GM21723 (cell line): ENCODE data around the gene GOLGA6L7.
"Not testable (repeated sequence)": the region's sequence is repeated elsewhere in the genome, so short reads cannot be mapped to it uniquely, and the experiment has no call there.

ENCODE experiments used
- ATAC-seq: cut with Tn5 transposase; IDR thresholded peaks from one replicate; pipeline ENCODE4 v1.9.1; 2021; ENCODE audit warnings: mild to moderate bottlenecking, moderate library complexity; ENCODE audit not compliant: unreplicated experiment

Gene GOLGA6L7

DNA sequence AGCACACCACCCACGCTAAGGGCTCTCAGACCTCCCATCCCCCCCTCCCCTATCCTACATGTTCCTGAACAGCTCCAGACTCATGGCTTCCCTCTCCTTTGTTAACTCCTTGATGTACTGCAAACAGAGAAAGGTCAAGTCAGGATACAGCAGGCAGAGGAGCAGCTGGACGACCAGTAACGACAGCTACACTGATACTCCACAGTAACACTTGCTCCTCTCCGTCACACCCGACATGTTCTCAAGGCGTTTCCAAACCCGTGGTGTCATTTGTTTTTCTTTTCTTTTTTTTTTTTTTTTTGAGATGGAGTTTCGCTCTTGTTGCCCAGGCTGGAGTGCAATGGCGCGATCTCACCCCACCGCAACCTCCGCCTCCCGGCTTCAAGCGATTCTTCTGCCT, 4.3 kb downstream of the GOLGA6L7 start:
- ATAC-seq: not testable (repeated sequence)

DNA sequence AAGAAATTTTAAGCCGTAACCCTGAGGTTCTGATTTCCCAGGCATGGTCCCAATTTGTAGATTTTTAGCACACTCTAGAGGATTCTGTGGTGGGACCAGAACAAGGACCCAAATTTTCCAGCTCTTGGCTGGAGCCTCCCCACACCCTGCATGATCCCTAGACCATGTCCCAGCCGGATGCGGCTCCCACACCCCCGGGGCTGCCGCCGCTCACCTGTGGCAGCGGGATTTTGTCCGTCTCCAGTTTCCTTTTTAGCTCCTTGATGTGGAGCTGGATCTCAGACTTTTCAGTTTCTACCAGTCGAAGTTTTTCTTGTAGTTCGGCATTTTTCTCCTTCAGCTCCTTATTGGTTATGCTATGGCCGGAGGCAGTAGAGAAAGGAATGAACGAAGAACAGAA, 4.9 kb downstream of the GOLGA6L7 start:
- not testable (repeated sequence) for ATAC-seq

DNA sequence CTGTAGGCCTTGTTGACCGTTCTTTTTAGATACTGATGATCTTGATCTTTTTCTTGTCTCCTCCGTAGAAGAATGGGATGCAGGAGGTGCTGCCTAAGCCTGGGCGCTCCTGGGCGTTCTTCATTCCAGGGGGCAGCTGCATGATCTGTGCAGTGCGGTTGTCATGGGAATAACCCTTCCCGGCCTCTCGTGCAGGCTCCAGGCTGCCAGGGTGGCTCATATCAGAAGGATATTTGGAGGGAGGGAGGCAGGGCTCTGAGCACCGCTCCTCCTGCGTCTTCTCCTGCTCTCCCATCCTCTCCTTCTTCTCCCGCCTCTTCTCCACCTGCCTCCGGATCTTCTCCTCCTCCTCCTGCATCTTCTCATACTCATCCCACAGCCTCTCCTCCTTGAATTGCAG, 6.2 kb downstream of the GOLGA6L7 start:
- ATAC-seq: not testable (repeated sequence)

DNA sequence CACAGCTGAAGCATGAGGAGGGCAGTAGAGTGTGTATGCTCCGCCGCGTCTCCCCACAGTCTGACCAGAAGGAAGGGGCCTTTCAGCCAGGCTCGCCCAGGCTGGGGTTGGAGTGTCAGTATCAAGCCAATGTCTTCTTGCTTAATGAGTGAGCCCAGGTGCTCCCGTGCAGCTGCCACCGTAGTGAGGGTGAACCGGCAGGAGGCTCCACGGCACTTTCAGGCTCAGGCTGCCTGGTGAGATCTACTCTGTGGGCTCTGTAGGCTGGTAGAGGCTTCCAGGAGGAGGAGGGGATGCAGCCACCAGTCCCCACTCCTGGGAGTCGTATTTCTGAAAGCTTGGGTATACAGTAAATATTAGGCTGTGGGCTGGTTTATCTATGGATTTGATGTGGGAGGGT, 8.2 kb downstream of the GOLGA6L7 start:
- ATAC-seq: not testable (repeated sequence)

DNA sequence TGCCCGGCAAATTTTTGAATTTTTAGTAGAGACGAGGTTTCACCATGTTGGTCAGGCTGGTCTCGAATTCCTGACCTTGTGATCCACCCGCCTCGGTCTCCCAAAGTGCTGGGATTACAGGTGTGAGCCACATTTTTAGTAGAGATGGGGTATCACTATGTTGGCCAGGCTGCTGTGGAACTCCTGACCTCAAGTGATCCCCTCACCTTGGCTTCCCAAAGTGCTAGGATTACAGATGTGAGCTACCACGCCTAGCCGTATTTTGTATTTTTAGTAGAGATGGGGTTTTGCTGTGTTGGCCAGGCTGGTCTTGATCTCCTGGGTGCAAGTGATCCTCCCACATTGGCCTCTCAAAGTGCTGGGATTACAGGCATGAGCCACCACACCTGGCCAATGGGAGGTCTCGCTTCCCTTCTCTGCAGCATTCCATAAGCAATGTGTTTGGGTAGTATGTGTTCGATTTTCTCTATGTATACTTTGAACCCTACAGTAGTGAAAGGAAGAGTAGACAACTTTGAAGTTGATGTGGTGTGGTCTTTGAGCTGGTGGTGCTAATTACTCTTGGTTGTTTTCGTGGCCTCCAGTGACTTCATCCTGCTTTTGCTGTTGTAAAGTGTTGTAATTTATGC, 13.4 kb downstream of the GOLGA6L7 start:
- not testable (repeated sequence) for ATAC-seq

DNA sequence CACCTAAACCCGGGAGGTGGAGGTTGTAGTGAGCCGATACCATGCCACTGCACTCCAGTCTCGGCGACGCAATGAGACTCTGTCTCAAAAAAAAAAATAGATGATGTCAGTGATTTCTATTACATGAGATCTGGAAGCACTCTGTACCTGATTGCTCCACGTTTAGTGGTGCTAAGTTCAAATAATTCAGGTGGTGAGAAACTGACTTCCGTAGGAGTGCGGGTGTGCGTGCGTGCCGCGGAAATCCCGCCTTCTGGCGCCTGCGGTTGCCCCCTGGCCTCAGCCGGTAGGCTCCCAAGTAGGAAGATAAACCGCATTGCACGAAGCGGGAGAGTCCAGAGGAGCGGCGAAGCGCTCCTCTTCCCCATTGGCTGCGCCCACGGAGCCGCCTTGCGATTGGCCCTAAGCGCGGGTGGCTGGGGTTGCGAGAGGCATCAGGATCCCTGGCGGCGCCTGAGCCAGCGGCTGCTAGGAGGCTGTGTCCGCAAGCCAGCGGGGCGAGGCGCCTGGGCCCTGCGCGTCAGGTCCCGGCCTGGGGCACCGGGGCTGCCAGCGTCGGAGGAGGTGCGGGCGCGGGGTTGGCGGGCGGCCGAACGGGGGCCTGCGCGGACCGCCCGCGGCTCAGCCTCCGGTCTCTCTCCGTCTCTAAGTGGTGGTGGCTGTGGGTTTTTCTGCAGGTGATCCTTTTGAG, 16.4 kb downstream of the GOLGA6L7 start:
- not testable (repeated sequence) for ATAC-seq

DNA sequence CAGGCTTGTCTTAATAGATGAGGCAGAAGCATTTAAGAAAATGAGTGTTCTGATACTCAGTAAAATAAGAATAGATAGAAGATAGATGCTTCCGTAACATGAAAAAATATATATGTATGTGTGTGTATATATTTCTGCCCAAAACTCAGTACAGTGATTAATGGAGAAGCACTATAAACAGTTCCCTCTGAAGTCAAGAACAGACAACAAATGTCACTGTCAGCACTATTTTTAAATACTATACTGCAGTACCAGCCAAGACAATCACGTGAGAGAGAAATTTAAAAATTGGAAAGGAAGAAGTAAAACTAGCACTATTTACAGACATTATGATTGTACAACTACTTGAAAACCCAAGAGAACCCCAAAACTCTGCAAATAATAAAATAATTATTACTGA, 27.0 kb downstream of the GOLGA6L7 start:
- ATAC-seq: not testable (repeated sequence)

DNA sequence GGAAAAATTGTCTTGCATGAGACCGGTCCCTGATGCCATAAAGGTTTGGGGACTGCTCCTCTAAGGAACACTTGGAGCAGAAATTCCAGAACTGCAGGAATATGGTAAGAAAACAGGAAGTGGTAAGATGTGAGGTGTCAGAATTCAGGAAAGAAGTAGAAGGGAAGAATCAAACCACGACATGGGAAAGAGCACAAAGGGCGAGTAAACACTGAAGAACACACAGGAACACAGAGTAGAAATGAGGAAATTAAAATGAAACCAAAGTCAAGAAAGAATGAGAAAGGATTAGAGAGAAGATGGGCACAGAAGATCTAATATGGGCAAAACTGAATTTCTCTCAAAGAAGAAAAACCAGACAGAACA, 28.5 kb downstream of the GOLGA6L7 start:
- ATAC-seq: not testable (repeated sequence)

DNA sequence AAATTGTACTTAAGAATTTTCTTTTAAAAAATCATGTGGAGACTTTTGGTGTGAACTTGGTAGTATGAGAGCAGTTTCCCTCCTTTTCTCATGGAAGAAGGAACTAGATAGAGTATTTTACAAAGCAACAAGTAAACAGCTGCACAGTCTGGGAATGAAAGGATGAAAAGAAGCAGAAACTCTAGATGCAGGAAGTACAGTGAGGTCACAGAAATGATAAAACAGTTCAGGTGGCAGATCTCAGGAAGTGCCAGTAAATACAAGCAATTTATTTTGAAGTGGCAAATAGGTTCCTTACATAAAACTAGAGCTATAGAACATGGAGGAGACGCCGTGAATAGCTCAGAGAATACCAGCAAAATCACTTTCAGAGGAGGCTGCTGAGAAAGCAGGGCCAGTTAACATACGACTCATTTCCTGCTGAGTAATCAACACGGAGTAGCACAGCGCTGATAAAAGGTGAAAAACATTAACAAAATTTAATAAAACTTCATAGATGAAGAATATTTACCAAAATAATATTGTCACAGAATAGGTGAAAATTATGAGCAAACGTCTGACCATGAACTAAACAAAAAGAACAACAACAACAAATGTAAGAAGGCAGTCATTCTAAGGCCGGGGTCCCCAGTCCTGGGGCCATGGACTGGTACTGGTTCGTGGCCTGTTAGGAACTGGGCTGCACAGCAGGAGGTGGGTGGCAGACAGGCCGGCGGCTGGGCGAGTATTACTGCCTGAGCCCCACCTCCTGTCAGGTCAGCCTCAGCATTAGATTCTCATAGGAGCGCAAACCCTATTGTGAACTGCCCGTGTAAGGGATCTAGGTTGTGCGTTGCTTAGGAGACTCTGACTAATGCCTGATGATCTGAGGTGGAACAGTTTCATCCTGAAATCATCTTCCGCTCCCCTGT, 29.2 kb downstream of the GOLGA6L7 start:
- ATAC-seq: not testable (repeated sequence)

DNA sequence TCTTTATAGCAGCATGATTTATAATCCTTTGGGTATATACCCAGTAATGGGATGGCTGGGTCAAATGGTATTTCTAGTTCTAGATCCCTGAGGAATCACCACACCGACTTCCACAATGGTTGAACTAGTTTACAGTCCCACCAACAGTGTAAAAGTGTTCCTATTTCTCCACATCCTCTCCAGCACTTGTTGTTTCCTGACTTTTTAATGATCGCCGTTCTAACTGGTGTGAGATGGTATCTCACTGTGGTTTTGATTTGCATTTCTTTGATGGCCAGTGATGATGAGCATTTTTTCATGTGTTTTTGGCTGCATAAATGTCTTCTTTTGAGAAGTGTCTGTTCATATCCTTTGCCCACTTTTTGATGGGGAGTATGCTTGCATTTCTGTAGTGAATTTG, 30.3 kb downstream of the GOLGA6L7 start:
- ATAC-seq: not testable (repeated sequence)

DNA sequence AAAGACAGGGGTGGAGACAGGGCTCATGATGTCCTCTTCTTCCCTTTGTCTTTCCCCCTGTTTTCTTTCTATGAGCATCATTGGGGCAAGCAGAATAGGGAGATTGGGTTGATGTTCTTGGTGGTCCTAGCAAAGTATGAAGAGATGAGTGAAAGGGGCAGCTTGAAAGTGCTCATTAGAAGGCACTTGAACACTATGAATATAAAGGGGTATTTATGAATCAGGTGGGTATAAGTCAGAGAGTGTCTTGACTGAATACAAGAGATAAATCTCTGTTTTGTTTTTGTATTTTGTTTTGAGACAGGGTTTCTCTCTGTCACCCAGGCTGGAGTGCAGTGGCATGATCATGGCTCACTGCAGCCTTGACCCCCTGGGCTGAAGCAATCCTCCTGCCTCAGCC, 34.4 kb downstream of the GOLGA6L7 start:
- ATAC-seq: not testable (repeated sequence)

DNA sequence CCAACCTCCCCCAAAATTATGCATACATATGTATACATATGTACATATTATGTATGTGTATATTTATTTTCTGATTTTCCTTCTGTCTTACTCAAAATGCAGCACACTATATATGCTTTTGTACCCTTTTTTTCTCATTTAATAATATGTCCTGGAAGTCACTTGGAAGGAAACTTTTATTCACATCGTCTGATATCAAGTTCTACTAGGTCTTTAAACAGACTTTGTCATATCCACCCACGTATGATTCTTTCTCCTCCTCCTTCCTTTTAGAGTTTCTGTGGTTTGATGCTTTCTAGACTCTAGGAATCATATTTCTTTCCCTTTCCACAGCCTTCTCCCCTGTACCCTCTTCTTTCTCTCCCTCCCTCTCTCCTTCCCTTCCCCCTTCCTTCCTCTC, 35.1 kb downstream of the GOLGA6L7 start:
- ATAC-seq: not testable (repeated sequence)

DNA sequence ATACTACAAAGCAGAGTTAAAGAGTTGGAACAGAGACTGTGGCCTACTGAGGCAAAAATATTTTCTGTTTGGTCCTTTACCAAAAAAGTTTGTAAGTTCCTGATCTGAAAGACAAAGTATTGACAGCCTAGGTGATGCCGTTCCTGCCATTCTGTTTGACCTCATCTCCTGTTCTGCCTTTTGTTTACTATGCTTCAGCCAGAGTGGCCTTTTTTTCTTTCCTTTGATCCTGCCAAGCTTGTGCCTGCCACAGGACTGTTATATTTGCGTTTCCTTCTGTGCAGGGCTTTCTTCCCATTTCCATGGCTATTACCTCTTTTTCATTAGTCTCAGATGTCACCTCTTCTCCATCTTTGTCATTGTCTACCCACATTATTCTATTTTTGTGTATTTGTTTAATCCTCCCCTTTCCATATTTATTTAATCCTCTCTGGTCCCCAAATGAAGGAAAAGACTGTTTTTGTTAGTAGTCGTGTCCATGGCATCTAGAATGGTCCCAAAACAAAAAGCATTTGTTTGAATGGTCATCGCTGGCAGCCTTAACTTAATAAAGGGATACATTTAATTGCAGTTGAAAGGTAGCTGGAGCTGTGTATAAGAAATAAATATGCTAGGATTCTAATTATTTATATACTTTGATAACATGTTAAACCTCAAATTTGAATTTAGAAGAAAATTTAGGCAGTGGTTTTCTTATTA, 36.4 kb downstream of the GOLGA6L7 start:
- not testable (repeated sequence) for ATAC-seq

DNA sequence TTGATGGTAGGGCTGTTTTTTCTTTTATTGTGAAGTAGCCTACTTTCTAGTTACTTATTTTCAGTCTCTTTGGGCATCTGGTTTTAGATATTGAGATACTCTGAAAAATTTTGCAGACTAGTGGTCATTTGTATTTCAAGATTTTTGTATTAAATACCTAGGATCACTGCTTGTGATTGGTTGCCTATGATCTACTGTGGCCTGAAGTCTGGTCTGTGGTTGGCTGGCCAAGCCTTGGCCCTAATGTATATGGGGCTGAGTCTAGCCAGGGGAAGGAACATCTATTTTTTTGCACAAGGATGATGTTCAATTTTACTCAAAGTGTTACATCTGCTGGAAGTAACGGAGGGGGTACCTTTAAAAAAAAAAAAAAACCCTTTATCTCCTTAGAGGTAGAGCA, 38.0 kb downstream of the GOLGA6L7 start:
- not testable (repeated sequence) for ATAC-seq

DNA sequence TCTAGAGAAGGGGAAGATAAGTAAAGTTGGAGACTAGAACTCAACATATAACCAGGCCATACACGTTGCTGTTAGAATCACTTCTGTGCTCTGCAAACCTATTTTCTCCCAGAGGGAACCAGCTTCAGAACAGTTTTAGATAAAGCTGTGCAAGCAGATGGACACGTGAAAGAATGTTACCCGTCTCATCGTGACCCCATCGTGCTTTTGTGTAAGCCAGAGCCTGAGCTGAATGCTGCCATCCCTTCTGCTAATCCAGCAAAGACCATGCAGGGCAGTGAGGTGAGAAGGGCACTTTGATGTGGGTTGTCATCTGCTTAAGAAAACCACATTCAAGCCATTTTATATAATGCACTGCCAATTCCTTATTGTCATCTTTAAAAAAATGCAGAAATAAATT, 40.3 kb downstream of the GOLGA6L7 start:
- ATAC-seq: not testable (repeated sequence)

DNA sequence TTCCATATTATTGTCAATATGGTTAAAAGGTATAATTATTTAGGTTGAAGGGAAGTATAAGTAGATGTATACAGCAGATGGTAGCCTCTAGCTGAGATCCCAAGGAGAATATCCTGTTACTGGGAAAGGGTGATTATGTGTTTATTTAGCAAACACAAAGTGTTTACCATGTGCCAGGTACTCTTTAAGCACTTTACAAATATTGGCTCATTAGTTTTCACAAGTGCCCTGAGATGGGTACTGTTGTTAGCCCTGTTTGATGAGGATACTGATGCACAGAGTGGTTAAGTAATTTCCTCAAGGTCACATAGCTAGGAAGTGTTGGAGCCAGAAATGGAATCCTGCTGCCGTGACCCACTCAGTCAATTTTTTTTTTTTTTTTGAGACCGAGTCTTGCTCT, 48.1 kb downstream of the GOLGA6L7 start:
- not testable (repeated sequence) for ATAC-seq

DNA sequence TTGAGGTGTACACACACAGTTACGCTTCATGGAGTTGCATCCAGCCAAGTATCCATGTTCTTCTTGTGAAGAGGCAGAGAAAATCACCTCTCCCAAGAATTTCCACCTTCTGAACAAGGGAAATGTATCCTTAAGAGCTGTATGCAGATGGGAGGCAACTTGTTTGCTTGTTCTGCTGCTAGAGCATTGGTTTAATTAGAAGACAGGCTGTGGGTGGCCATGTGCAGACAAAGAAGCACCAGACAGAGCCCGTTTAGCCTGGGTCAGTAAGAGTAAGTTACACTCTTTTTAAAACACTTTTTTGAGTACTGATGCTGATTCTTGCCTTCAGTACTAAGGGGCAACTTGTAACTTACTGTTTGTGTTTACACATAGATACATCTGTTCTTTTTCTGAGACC, 50.2 kb downstream of the GOLGA6L7 start:
- not testable (repeated sequence) for ATAC-seq

DNA sequence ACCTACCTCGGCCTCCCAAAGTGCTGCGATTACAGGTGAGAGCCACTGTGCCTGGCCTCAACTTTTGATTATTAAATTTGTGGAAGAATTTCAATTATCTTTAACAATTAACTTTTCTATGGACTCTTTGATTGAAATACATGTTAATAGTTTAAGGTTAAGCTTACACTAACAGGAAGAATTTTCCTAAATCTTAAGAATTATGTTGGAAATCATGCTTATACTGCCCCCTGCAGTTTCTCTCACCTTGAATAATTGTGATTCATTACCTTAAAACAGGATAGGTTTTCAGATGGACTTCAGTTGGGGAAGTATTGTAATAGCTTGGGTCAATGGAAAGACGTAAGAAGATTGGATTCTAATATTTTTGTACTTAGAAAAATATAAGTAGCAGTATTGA, 54.2 kb downstream of the GOLGA6L7 start:
- ATAC-seq: not testable (repeated sequence)
